COR-L47 (cell line): ENCODE data around the gene HNRNPLL.
"Not testable (repeated sequence)": the region's sequence is repeated elsewhere in the genome, so short reads cannot be mapped to it uniquely, and the experiment has no call there.

Experiments used
- DNase-seq: peaks from one replicate; lab custom pipeline; 2025; lab: John Stamatoyannopoulos, UW

HNRNPLL gene

GRCh38 chr2:38602732-38603401, at the start of gene HNRNPLL:
Gene HNRNPLL, minus strand, starts transcription at chr2:38602928. Its CDS starts 302 bp downstream, at chr2:38602626.
- DNase-seq = peak; percentile 97

DNA sequence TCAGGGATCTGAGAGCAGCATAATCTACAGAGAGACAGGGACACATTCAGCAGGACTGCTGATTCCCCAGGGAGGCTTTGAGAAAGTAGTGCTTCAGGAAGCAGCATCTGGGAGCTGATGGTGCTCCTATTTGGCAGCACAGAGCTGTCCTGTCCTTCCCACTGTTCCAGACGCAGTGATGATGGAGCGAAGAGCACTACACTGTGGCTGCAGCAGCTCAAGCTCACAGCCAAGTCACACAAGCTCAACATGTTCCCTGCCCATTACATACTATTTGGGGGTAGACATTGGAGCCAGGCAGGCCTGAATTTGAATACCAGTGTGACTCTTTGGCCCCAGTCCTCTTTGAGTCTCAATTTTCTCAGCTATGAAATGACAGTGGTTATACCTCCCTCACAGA, 48.0 kb upstream of the HNRNPLL start:
- DNase-seq = no peak

GRCh38 chr2:38650012-38650411, 47.3 kb upstream of the HNRNPLL start:
- DNase-seq = no peak

DNA sequence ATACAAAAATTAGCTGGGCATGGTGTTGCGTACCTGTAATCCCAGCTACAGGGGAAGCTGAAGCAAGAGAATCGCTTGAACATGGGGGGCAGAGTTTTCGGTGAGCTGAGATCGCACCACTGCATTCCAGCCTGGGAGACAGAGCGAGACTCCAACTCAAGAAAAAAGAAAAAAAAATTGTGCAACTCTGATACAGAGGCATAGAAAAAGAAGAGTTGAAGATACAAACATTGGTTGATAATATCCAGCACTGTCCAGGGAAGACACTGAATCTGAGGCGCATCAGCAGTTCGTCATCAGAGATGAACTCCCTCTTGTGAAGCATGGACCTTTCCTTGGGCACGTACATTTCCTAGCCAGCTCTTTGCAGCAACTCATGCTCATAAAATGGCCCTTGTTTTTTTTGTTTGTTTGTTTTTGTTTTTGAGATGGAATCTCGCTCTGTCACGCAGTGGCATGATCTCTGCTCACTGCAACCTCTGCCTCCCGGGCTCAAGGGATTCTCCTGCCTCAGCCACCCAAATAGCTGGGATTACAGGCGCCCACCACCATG, 46.5 kb upstream of the HNRNPLL start:
- no peak for DNase-seq

GRCh38 chr2:38648107-38648761, 45.5 kb upstream of the HNRNPLL start:
- no peak for DNase-seq

GRCh38 chr2:38643683-38644511, 41.2 kb upstream of the HNRNPLL start:
- DNase-seq = not testable (repeated sequence)

DNA sequence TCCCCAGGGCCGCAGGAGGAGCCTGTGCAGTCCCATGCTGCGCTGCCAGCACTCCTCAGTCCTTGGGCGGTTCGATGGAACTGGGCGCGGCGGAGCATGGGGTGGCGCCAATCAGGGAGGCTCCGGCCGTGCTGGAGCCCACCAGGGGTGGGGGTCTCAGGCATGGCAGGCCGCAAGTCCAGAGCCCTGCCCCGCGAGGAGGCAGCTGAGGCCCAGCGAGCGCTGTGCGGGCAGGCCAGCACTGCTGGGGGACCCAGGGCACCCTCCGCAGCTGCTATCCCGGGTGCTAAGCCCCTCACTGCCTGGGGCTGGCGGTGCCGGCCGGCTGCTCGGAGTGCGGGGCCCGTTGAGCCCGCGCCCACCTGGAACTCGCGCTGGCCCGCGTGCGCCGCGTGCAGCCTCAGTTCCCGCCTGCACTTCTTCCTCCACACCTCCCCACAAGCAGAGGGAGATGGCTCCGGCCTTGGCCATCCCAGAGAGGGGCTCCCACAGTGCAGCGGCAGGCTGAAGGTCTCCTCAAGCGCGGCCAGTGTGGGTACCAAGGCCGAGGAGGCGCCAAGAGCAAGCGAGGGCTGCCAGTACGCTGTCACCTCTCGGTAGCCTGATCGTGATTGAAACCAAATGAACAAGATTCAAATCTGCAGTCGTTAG, 40.4 kb upstream of the HNRNPLL start:
- DNase-seq = no peak

GRCh38 chr2:38642373-38643017, 39.8 kb upstream of the HNRNPLL start:
- DNase-seq = not testable (repeated sequence)

DNA sequence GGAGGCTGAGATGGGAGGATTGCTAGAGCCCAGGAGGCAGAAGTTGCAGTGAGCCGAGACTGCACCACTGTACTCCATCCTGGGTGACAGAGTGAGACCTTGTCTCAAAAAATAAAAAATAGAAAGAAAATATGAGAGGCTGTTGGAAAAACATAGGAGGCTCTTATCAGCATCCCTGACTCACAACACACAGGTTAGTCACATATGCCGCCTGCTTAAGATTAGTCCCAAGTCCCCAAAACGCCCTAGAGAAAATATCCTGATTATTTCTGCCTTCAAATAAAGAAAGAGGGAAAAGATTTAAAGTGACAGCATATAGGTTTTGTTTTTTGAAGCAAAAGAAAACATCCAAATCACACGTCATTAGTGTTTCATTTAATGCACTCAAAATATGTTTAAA, 33.3 kb upstream of the HNRNPLL start:
- DNase-seq = no peak

DNA sequence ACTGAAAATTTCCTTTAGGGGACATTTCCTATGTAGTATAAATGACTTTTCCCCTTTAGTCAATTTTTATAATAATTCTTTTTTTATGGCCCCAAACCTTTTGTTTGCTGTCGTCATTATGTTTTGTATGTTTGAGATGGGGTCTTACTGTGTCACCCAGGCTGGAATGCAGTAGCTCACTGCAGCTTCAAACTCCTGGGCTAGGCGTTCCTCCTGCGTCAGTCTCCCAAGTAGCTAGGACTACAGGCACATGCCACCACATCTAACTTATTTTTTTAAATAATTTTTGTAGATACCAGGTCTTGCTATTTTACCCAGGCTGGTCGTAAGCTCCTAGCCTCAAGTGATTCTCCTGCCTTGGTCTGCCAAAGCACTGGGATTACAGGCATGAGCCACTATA, 32.4 kb upstream of the HNRNPLL start:
- DNase-seq = no peak

DNA sequence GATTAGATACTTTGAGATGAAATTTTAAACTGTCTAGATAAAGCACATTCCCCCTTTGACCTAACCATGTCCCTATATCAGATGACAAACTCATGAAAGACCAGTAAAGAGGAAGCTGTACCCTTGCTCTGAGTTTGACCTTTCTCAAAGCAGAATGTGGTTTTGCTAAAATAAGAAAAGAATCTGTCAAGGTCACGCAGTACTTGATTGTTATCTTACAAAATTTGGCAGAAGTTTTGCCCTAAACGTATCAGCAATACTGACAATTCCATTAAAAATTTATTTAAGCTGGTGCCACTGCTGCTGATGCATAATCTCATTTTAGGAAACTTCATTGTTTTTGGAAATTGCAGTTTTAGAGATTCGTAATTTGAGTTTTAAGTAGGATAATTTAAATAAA, 32.0 kb upstream of the HNRNPLL start:
- no peak for DNase-seq

DNA sequence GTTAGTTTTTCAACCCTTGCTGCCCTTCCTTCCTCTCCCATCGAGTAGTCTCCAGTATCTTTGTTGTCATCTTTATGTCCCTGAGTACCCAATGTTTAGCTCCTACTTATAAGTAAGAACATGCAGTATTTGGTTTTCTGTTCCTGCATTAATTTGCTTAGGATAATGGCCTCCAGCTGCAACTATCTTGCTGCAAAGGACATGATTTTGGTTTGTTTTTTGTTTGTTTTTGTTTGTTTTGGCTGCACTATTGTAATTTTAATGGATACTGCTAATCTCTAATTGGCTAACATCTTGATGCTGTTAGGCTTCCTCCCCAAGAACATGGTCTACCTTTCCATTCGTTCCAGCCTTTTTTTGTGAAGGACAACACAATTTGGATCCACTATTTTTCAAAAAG, 31.2 kb upstream of the HNRNPLL start:
- no peak for DNase-seq

GRCh38 chr2:38632980-38633379, 30.3 kb upstream of the HNRNPLL start:
- no peak for DNase-seq

DNA sequence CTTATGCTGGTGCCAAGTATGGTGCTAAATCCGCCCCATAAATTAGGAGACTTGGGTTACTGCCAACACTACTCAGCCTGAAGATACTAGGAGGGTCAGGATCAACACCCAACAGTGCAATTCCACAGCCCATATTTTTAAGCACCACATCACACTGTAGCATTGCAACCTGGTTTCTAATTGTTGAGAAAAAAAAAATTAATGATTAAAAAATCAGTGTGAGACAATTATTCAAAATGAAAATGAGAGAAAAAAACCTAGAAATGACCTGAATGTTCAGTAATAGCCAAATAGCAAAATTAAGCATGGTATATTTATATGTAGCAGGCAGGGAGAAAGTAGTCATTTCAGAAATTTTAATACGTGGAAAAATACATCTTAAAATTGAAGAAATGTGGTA, 29.2 kb upstream of the HNRNPLL start:
- DNase-seq = no peak

GRCh38 chr2:38629684-38630083, 27.0 kb upstream of the HNRNPLL start:
- no peak for DNase-seq

- DNase-seq = no peak
Measured at GRCh38 chr2:38627391-38627790, 24.7 kb upstream of the HNRNPLL start.

DNA sequence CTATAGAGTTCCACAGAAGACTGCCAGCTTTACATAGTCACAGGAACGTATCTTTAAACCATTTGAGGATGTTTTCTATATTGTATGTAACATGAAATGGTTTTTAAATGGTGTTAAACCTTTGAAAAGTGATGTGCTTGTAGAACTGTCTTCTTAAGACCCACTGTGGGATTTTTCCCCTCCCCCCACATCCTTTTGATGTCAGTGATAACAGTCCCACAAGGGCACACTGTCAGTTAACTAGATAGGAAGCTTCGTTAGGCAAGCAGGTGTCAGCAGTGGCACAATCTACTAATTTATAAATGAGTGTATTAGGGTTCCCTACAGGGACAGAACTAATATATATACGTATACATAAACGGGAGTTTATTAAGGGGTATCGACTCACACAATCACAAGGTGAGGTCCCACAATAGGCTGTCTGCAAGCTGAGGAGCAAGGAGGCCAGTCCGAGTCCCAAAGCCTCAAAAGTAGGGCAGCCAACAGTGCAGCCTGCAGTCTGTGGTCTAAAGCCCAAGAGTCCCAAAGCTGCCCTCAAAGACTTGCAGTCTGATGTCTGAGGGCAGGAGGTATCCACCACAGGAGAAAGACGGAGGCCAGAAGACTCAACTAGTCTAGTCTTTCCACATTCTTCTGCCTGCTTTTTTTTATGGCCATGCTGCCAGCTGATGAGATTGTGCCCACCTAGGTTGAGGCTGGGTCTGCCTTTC, 23.8 kb upstream of the HNRNPLL start:
- no peak for DNase-seq

DNA sequence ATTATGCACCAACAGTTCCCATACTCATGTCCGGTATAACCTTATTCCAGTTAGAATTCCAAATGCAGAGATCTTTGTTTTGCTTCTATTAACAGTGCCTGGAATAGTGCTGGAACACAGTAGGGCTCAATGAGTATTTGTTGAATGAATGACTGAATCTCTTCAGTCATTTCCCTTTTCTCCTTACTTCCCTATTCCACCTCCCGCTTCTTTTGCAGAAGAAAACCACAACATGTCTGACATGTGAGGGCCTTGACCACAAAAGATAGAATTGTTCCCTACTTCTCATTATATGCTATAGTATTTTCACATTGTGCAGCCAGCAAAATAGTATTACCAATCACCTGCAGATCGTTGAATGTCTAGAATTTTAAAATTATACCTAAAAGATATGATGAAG, 19.5 kb upstream of the HNRNPLL start:
- DNase-seq = no peak

DNA sequence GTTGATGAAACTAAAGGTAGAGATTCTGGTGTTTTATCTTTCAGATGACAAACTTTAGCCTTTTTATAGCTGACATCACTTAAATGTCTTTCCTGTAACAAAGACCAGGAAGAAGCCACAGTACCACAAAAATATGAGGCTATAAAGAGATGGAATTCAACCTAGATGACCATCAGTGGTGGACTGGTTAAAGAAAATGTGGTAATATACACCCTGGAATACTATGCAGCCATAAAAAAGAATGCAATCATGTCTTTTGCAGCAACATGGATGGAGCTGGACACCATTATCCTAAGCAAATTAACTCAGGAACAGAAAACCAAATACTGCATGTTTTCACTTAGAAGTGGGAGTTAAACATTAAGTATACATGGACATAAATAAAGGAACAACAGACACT, 18.3 kb upstream of the HNRNPLL start:
- no peak for DNase-seq

- DNase-seq = no peak
Measured at GRCh38 chr2:38620282-38620977, 17.7 kb upstream of the HNRNPLL start.
